ENCODE measurements around the gene EIF2B2.

Gene EIF2B2

DNA sequence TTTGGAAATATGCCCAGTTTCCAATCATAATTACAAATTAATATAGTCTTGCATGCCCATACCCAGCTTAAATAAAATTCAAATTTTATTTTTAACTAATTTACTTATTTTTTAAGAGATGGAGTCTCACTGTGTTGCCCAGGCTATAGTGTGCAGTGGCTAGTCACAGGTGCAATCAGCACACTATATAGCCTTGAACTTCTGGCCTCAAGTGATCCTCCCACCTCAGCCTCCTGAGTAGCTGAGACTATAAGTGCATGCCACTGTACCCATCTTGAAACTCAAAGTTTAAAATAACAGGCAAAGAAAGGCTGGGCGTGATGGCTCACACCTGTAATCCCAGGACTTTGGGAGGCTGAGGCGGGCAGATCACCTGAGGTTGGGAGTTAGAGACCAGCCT is 38.2 kb downstream of the EIF2B2 start:
- TF ChIP-seq, protein P1, sequence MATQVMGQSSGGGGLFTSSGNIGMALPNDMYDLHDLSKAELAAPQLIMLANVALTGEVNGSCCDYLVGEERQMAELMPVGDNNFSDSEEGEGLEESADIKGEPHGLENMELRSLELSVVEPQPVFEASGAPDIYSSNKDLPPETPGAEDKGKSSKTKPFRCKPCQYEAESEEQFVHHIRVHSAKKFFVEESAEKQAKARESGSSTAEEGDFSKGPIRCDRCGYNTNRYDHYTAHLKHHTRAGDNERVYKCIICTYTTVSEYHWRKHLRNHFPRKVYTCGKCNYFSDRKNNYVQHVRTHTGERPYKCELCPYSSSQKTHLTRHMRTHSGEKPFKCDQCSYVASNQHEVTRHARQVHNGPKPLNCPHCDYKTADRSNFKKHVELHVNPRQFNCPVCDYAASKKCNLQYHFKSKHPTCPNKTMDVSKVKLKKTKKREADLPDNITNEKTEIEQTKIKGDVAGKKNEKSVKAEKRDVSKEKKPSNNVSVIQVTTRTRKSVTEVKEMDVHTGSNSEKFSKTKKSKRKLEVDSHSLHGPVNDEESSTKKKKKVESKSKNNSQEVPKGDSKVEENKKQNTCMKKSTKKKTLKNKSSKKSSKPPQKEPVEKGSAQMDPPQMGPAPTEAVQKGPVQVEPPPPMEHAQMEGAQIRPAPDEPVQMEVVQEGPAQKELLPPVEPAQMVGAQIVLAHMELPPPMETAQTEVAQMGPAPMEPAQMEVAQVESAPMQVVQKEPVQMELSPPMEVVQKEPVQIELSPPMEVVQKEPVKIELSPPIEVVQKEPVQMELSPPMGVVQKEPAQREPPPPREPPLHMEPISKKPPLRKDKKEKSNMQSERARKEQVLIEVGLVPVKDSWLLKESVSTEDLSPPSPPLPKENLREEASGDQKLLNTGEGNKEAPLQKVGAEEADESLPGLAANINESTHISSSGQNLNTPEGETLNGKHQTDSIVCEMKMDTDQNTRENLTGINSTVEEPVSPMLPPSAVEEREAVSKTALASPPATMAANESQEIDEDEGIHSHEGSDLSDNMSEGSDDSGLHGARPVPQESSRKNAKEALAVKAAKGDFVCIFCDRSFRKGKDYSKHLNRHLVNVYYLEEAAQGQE (IDR thresholded peaks at IDR 0.05; ENCODE audit: insufficient read depth in 1 of 2, low read depth in 2 of 2, low read length in 2 of 2) = no peak
- TF ChIP-seq TAF1 (IDR thresholded peaks at IDR 0.05; ENCODE audit: borderline replicate concordance, insufficient read depth, low read length) = no peak
- no peak for TF ChIP-seq FOXP2 (optimal IDR thresholded peaks at IDR 0.05; ENCODE audit: borderline replicate concordance, extremely low read depth, extremely low read length, insufficient read depth)
- TF ChIP-seq SIN3A (IDR thresholded peaks at IDR 0.05; ENCODE audit: borderline replicate concordance, insufficient read depth, low read length) = no peak
- no peak for TF ChIP-seq POLR2AphosphoS5 (IDR thresholded peaks at IDR 0.05; ENCODE audit: low read depth, low read length)

DNA sequence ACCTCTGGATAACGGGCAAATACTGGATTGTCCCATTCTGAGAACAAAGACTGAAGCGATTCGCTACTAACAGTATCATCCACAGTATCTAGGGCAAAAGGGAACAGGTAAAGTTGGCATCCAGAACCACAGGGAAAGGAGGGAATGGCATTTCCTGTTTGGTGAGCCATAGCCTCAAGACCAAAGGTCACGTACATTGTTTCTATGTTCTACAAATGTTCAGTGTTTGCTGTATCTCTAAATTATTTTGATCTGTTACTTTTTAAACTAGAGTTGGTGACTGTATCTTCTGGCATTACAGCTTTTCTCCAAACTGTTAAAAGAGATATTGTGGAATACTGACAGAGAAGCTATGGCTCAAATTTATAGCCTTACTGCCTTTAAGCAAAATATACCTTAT is 38.9 kb downstream of the EIF2B2 start:
- TF ChIP-seq SIN3A (IDR thresholded peaks at IDR 0.05; ENCODE audit: borderline replicate concordance, insufficient read depth, low read length) (no peak), FOXP2 (optimal IDR thresholded peaks at IDR 0.05; ENCODE audit: borderline replicate concordance, extremely low read depth, extremely low read length, insufficient read depth) (no peak), POLR2AphosphoS5 (IDR thresholded peaks at IDR 0.05; ENCODE audit: low read depth, low read length) (no peak), TAF1 (IDR thresholded peaks at IDR 0.05; ENCODE audit: borderline replicate concordance, insufficient read depth, low read length) (no peak)
- TF ChIP-seq, protein P1 (IDR thresholded peaks at IDR 0.05; ENCODE audit: insufficient read depth in 1 of 2, low read depth in 2 of 2, low read length in 2 of 2) = no peak

DNA sequence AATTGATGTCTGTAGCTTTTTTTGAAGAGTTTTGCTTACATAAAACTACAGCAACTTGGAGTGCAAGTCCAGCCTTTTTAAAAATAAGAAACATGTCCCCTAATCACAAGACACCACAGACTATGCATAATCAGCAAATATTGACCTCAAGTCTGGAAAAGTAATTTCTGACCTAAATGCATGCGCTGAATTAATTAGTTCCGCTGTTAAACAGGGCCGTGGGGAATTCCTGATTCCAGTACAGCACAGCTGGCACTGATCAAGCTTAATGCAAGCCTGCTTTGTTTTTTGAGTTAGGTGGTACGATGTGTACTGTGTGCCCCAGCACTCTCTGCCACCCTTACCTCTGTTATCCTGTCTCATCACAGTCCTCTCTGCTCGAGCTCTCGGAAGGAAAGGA is 39.3 kb downstream of the EIF2B2 start:
- TF ChIP-seq, protein P1 (IDR thresholded peaks at IDR 0.05; ENCODE audit: insufficient read depth in 1 of 2, low read depth in 2 of 2, low read length in 2 of 2) = no peak
- TF ChIP-seq POLR2AphosphoS5 (IDR thresholded peaks at IDR 0.05; ENCODE audit: low read depth, low read length) (no peak), TAF1 (IDR thresholded peaks at IDR 0.05; ENCODE audit: borderline replicate concordance, insufficient read depth, low read length) (no peak), FOXP2 (optimal IDR thresholded peaks at IDR 0.05; ENCODE audit: borderline replicate concordance, extremely low read depth, extremely low read length, insufficient read depth) (no peak), SIN3A (IDR thresholded peaks at IDR 0.05; ENCODE audit: borderline replicate concordance, insufficient read depth, low read length) (no peak)

DNA sequence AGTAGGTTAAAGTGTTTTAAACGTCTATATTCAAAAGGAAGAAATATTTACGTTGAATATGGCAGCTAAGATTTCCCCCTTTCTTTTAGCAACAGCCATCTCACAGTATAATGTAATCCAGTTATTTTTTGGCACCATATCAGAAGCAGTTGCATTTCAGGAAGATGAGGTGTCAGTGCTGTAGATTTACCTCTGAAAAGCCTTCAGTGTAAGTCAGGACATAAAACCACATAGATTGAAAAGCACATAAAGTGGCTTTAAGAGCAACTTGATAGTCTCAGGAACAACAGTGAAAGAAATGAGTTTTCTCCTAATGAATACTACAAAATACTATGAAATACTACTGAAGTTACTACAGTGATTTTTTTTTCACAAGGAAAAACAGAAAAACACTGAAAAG is 41.6 kb downstream of the EIF2B2 start:
- TF ChIP-seq FOXP2 (optimal IDR thresholded peaks at IDR 0.05; ENCODE audit: borderline replicate concordance, extremely low read depth, extremely low read length, insufficient read depth) (no peak), SIN3A (IDR thresholded peaks at IDR 0.05; ENCODE audit: borderline replicate concordance, insufficient read depth, low read length) (no peak), POLR2AphosphoS5 (IDR thresholded peaks at IDR 0.05; ENCODE audit: low read depth, low read length) (no peak)

DNA sequence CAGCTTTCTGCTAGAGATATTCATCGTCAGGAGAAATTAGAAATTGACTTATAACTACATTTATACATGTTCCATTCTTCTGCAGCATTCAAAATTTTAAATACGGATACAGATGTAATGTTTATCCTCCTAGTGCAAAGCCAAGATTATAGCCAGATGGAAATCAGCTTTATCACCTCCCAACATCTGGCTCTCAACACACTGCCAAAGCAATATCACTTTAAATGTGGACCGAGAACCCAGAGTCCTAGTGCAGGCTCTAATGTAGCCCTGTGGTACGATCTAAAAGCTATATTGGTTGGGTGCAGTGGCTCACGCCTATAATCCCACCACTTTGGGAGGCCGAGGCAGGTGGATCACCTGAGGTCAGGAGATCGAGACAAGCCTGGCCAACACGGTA is 42.0 kb downstream of the EIF2B2 start:
- TF ChIP-seq, protein P1 (IDR thresholded peaks at IDR 0.05; ENCODE audit: insufficient read depth in 1 of 2, low read depth in 2 of 2, low read length in 2 of 2) = no peak
- TF ChIP-seq SIN3A (IDR thresholded peaks at IDR 0.05; ENCODE audit: borderline replicate concordance, insufficient read depth, low read length) (no peak), FOXP2 (optimal IDR thresholded peaks at IDR 0.05; ENCODE audit: borderline replicate concordance, extremely low read depth, extremely low read length, insufficient read depth) (no peak), POLR2AphosphoS5 (IDR thresholded peaks at IDR 0.05; ENCODE audit: low read depth, low read length) (no peak)

All from PFSK-1 (cell line).